Measurements from ENCODE around the gene ANKRD13A.

DNA sequence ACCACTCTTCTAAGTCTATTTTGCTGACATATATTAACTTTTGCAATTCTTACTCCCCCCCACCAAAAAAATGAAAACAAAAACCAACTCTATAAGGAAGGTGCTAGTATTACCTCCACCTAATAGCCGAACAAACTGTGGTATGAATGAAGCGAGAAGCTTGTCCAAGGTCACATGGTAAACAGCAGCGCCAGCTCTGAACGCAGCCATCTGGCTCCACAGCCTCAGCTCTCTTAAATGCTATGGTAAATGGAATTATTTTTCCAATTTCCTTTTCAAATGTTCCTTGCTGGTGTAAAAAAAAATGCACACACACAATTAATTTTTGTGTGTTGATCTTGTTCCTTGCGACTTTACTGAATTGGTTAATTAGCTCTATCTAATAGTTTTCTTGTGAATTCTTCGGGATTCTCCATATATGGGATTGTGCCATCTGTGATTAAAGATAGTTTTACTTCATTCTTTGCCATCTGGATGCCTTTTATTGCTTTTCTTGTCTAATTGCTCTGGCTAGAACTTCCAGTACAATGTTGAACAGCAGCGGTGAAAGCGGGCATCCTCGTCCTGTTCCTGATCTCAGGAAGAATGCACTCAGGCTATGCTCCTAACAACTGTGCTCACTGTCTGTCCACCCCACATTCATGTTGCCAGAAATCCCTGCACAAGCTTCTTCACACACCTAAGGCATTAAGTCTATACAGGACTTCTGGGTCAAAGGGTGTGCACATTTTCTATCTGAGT, 59.8 kb downstream of the ANKRD13A start:
- TF ChIP-seq, protein P1, sequence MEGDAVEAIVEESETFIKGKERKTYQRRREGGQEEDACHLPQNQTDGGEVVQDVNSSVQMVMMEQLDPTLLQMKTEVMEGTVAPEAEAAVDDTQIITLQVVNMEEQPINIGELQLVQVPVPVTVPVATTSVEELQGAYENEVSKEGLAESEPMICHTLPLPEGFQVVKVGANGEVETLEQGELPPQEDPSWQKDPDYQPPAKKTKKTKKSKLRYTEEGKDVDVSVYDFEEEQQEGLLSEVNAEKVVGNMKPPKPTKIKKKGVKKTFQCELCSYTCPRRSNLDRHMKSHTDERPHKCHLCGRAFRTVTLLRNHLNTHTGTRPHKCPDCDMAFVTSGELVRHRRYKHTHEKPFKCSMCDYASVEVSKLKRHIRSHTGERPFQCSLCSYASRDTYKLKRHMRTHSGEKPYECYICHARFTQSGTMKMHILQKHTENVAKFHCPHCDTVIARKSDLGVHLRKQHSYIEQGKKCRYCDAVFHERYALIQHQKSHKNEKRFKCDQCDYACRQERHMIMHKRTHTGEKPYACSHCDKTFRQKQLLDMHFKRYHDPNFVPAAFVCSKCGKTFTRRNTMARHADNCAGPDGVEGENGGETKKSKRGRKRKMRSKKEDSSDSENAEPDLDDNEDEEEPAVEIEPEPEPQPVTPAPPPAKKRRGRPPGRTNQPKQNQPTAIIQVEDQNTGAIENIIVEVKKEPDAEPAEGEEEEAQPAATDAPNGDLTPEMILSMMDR (IDR thresholded peaks at IDR 0.05 in 4 of 5, conservative IDR thresholded peaks at IDR 0.05 in 1 of 5), result no peak
- TF ChIP-seq POLR2A (IDR thresholded peaks at IDR 0.05), result no peak
